GM19463 (cell line): Measurements from ENCODE around the gene PI4K2A.
A peak's percentile ranks its signal among the peaks of the same experiment; 100 is the strongest.

Source experiments
- ATAC-seq: cut with Tn5 transposase; IDR thresholded peaks from one replicate; pipeline ENCODE4 v1.9.1; 2021; ENCODE audit warnings: mild to moderate bottlenecking, moderate library complexity; ENCODE audit not compliant: unreplicated experiment

Gene PI4K2A

GRCh38 chr10:97640174-97640867, at the start of gene PI4K2A:
Gene PI4K2A, plus strand, starts transcription at chr10:97640671. Its CDS starts 72 bp downstream, at chr10:97640743.
- ATAC-seq, result peak; percentile 97

- no peak for ATAC-seq
Measured at GRCh38 chr10:97590748-97591495, 49.5 kb upstream of the PI4K2A start.

GRCh38 chr10:97593421-97593820, 47.0 kb upstream of the PI4K2A start:
- ATAC-seq, result no peak

GRCh38 chr10:97596101-97597082, 44.1 kb upstream of the PI4K2A start:
- ATAC-seq, result no peak

GRCh38 chr10:97597778-97598177, 42.7 kb upstream of the PI4K2A start:
- ATAC-seq, result no peak

GRCh38 chr10:97598407-97599271, 41.8 kb upstream of the PI4K2A start:
- ATAC-seq, result no peak

- no peak for ATAC-seq
Measured at GRCh38 chr10:97599272-97599619, 41.2 kb upstream of the PI4K2A start.

GRCh38 chr10:97600616-97601015, 39.9 kb upstream of the PI4K2A start:
- no peak for ATAC-seq

GRCh38 chr10:97601268-97602215, 38.9 kb upstream of the PI4K2A start:
- no peak for ATAC-seq

- no peak for ATAC-seq
Measured at GRCh38 chr10:97607095-97607636, 33.3 kb upstream of the PI4K2A start.

GRCh38 chr10:97608991-97609561, 31.4 kb upstream of the PI4K2A start:
- ATAC-seq, result no peak

- ATAC-seq, result no peak
Measured at GRCh38 chr10:97611473-97611872, 29.0 kb upstream of the PI4K2A start.

GRCh38 chr10:97612386-97612785, 28.1 kb upstream of the PI4K2A start:
- no peak for ATAC-seq

- no peak for ATAC-seq
Measured at GRCh38 chr10:97618285-97618684, 22.2 kb upstream of the PI4K2A start.

- ATAC-seq, result no peak
Measured at GRCh38 chr10:97618733-97619132, 21.7 kb upstream of the PI4K2A start.

- no peak for ATAC-seq
Measured at GRCh38 chr10:97623277-97623676, 17.2 kb upstream of the PI4K2A start.

GRCh38 chr10:97627731-97628130, 12.7 kb upstream of the PI4K2A start:
- no peak for ATAC-seq

- no peak for ATAC-seq
Measured at GRCh38 chr10:97628228-97628627, 12.2 kb upstream of the PI4K2A start.

- ATAC-seq, result no peak
Measured at GRCh38 chr10:97629289-97629688, 11.2 kb upstream of the PI4K2A start.
